ENCODE measurements around the gene DUS4L. TPM values are rescaled to one million over a fixed set of nuclear protein-coding genes. Genes with fewer than 3 reads are reported as not detected.
A peak's percentile ranks its signal among the peaks of the same experiment; 100 is the strongest.

Gene DUS4L
- total RNA-seq, 1 experiment from 2014 or later: 10.2 TPM

DNA sequence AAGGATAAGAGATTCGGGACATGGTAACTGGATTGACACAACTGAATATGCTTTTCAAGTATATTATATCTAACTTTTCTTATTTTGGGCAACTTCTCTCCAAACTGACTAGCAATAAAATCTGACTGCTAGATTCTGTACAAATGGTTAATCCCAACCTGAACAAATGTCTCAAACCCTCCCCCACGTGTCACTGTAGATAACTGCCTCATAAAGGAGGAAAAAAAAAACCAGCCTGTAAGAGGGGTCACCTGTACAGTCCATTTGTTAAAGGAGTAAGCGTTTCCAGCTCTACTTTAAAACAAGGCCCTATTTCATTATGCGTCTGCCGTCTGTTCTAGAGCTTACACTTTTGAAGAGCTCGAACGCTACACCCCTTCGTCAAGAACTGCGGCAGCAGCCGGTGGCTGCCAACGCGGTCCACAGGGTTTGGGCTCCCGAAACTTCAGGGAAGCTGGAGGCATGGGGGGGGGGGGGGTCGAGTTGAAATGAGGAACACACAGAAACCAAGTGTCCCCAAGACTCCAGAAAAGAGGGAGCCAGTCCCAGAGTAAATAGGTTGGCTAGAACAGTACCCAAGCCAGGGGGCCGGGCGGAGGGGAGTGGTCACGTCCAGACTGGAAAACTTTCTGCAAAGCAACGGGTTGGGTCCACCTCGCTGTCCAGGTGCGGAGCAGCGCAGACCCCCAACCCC, 543 bp upstream of the DUS4L start:
- Histone ChIP-seq H3K36me3 (ENCODE audit: low read depth, low read length) (peaks cover 4% of the 10 kb centered on the region; the same call in 1 of the 2 replicates), H3K9me3 (ENCODE audit: low read length) (no peaks in the 10 kb centered on the region), H3F3A (ENCODE audit: low read length, unreplicated experiment) (no peaks in the 10 kb centered on the region), H3K4me3 (ENCODE audit: low read length) (peak overlapping the region; percentile 87), H3K9me2 (replicated peaks; ENCODE audit: low read length) (no peaks in the 10 kb centered on the region), H3K4me2 (ENCODE audit: low read length) (peak overlapping the region; percentile 94), H3K9ac (ENCODE audit: low read length) (peak overlapping the region; percentile 98), H3K4me1 (ENCODE audit: insufficient read depth, low read length) (peaks cover 55% of the 10 kb centered on the region), H4K20me1 (ENCODE audit: low read length) (peaks cover 12% of the 10 kb centered on the region; the same call in 1 of the 2 replicates), H3K27ac (ENCODE audit: low read length) (peak overlapping the region; percentile 97), H3K79me2 (ENCODE audit: low read length) (peaks cover 73% of the 10 kb centered on the region), H2AFZ (ENCODE audit: low read length) (peak overlapping the region; percentile 86), H3K27me3 (ENCODE audit: low read length) (no peaks in the 10 kb centered on the region)
- intact Hi-C loops (cut with micrococcal nuclease): loop anchor here (5.0 kb wide), 2 partner anchors 101 to 304 kb away; no protein-coding TSS in a partner anchor
- ChIA-PET POLR2A (ENCODE audit: unreplicated experiment) (interaction anchor here (0.6 to 0.7 kb wide), 2 partner anchors 25 to 35 kb away, joined by 6 to 22 read pairs; no protein-coding TSS in a partner anchor), CTCF (interaction anchor here (0.6 to 1.3 kb wide), 3 partner anchors 100 to 583 kb away, joined by 3 to 9 read pairs (median 3); no protein-coding TSS in a partner anchor)
- TF ChIP-seq EZH2phosphoT487 (IDR thresholded peaks at IDR 0.05; ENCODE audit: borderline replicate concordance, low read length): no peak
- TF ChIP-seq CTCF (conservative IDR thresholded peaks at IDR 0.05; ENCODE audit: low read depth, low read length): no peak
- no peak for TF ChIP-seq EZH2 (IDR thresholded peaks at IDR 0.05; ENCODE audit: low read length, unreplicated experiment)
- no TSS peak for BruUV-seq (replicated peaks)
- peak; percentile 60 for ATAC-seq
- peak; percentile 6 for DNase-seq

DNA sequence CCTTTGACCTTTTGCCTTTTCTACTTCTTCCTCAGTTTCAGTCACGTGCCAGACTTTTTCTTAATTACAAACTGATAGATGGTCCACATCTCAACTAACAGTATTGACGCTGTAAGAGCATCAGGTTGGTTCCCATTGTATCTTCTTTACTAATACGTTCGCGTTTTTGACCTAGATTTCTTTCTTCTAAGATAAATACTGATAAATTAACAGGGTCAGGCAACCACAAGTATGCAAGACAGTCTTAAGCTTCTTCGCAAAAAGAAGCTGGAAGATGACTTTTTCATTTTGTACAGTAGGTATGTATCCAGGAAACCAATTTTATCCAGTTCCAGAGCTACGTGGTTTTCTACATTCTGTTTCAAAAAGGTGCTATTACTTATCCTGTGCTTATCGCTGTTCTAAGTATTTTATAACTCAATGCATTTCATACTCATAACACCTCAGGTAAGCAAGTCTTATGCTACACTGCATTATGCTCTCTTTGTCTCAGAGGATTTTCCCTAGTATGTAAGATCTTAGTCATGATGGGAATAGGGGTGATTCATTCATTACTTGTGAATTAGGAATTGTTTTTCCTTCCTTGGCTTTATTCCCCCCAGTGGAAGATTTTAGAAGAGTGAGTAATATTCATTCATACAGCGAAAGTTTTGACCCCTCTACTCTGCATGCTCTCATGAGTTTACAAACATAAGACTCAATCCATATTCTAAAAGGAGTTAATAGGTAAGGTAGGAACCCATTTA, 955 bp downstream of the DUS4L start:
- peak overlapping the region; percentile 94 for H3K4me2 ChIP-seq (ENCODE audit: low read length)
- peaks cover 4% of the 10 kb centered on the region; the same call in 1 of the 2 replicates for H3K36me3 ChIP-seq (ENCODE audit: low read depth, low read length)
- H3K79me2 ChIP-seq (ENCODE audit: low read length): peaks cover 66% of the 10 kb centered on the region
- DNase-seq: peak; percentile 86
- ATAC-seq: peak; percentile 65
- H3K4me3 ChIP-seq (ENCODE audit: low read length): peak overlapping the region; percentile 87
- ChIA-PET CTCF (interaction anchor here (1.0 to 1.3 kb wide), 2 partner anchors 97 to 102 kb away, joined by 3 to 9 read pairs; no protein-coding TSS in a partner anchor), POLR2A (ENCODE audit: unreplicated experiment) (interaction anchor here (0.6 to 0.7 kb wide), 3 partner anchors 17 to 1639 kb away, joined by 4 to 6 read pairs (median 5); no protein-coding TSS in a partner anchor)
- no peaks in the 10 kb centered on the region for H3K9me3 ChIP-seq (ENCODE audit: low read length)
- TSS peak; percentile 63 for BruUV-seq (replicated peaks)
- no peaks in the 10 kb centered on the region for H3K27me3 ChIP-seq (ENCODE audit: low read length)
- H3K9ac ChIP-seq (ENCODE audit: low read length): peak overlapping the region; percentile 98
- no peaks in the 10 kb centered on the region for H3K9me2 ChIP-seq (replicated peaks; ENCODE audit: low read length)
- peak overlapping the region; percentile 86; the same call in 1 of the 2 replicates for H2AFZ ChIP-seq (ENCODE audit: low read length)
- intact Hi-C loops (cut with micrococcal nuclease): loop anchor here (2.0 to 5.0 kb wide), 4 partner anchors 16 to 303 kb away; partner anchors contain the start of gene BCAP29
- H3K27ac ChIP-seq (ENCODE audit: low read length): peak overlapping the region; percentile 97
- H3K4me1 ChIP-seq (ENCODE audit: insufficient read depth, low read length): peaks cover 52% of the 10 kb centered on the region
- no peak for TF ChIP-seq CTCF (conservative IDR thresholded peaks at IDR 0.05; ENCODE audit: low read depth, low read length)
- no peak for TF ChIP-seq EZH2phosphoT487 (IDR thresholded peaks at IDR 0.05; ENCODE audit: borderline replicate concordance, low read length)
- no peak for TF ChIP-seq EZH2 (IDR thresholded peaks at IDR 0.05; ENCODE audit: low read length, unreplicated experiment)
- H4K20me1 ChIP-seq (ENCODE audit: low read length): peaks cover 6% of the 10 kb centered on the region; the same call in 1 of the 2 replicates
- no peaks in the 10 kb centered on the region for H3F3A ChIP-seq (ENCODE audit: low read length, unreplicated experiment)
